Ramos (cell line): Measurements from ENCODE around the gene TXNDC5.

Experiments
- in situ Hi-C: fragments of 300-500 bp; cut with MboI; formaldehyde crosslinking; loops from one replicate; pipeline ENCODE4 v1.14.3; 2022; ENCODE audit warnings: low sequenced_read_pairs; ENCODE audit not compliant: unreplicated experiment

The TXNDC5 gene

DNA sequence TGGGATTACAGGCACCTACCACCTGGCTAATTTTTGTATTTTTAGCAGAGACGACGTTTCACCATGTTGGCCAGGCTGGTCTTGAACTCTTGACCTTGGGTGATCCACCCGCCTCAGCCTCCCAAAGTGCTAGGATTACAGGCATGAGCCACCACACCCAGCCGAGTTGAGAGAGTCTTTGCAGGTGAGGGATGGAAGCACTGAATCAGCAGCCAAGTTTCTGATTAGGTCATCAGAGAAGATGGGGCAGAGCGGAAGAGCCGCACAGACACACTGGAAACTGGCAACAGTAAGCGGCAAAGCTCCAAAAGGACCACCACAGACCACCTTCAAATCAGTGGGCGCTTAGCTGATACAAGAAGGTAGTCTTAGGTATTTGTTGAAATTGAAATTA is 12.4 kb downstream of the TXNDC5 start:
- in situ Hi-C loops, result loop anchor here (5.0 to 25.0 kb wide), 2 partner anchors 89 to 314 kb away; no protein-coding TSS in a partner anchor

DNA sequence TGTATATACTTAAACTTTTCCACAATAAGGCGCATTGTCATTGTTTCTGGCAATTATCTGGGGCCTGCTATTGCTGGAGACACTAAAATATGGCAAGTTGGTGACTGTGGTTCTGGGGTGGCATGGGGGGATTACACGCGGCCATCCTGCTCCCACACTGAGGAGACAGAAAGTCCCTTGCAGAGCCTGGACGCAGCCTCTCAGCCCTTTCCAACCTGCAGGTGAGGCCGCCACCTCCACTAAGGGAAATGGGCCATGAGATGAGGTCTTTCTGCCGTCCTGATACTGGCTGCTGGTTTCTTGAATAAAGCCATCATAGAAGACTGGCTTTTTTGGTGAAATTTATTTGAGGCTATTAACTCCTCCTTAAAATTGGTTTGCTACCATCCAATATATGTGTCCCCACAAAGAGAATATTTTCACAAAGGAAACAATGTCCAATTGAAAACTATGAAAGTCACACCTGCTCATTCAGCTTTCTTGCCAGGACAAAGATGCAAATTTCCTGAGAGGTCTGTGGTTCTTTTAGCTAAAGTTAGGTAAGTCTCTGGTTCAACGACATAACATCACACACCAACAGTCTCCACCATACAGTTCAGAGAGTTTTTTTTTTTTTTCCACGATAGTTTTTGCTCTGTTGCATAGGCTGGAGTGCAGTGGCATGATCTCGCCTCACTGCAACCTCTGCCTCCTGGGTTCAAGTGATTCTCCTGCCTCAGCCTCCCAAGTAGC is 13.0 kb downstream of the TXNDC5 start:
- in situ Hi-C loops, result loop anchor here (5.0 to 25.0 kb wide), 2 partner anchors 90 to 315 kb away; no protein-coding TSS in a partner anchor

DNA sequence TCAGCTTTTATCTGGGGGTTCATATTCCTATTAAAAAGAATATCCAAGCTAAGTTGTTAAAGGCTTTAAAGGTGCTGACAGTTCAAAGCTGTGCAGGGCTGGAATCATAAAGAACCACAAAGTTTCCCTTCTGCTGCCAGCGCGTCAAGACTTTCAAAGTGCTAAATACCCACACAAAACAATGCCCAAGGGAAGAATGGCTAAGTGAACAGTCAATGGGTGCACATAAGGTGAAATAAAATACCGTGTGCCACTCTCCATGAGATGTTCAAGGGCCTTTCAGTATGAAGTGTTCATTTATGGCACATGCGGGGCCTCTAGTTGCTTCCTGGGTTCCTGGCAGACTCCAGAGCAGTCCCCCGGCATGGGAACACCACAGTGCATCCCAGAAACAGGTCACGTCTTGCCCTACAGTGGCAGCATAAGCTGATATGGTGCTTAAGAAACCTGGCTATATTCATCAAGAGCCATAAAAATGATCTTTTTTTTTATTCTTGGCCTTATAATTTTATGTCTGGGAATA is 14.1 kb downstream of the TXNDC5 start:
- in situ Hi-C loops, result loop anchor here (5.0 to 25.0 kb wide), 2 partner anchors 91 to 316 kb away; no protein-coding TSS in a partner anchor

DNA sequence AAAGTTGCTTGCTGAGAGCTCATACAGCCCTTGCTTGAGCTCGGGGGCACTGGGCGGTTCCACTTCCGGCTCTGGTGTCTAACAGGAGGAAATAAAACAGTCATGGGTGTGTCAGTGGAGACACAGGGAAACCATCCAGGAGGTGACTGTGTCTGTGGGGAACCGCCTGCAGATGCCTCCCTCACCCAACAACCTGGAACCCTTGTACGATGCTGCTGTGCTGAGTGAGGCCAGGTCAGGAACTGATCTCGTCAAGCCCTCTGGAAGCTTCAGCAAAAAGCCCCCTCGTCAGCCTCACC is 15.5 kb downstream of the TXNDC5 start:
- in situ Hi-C loops, result loop anchor here (5.0 to 25.0 kb wide), 2 partner anchors 92 to 317 kb away; no protein-coding TSS in a partner anchor

DNA sequence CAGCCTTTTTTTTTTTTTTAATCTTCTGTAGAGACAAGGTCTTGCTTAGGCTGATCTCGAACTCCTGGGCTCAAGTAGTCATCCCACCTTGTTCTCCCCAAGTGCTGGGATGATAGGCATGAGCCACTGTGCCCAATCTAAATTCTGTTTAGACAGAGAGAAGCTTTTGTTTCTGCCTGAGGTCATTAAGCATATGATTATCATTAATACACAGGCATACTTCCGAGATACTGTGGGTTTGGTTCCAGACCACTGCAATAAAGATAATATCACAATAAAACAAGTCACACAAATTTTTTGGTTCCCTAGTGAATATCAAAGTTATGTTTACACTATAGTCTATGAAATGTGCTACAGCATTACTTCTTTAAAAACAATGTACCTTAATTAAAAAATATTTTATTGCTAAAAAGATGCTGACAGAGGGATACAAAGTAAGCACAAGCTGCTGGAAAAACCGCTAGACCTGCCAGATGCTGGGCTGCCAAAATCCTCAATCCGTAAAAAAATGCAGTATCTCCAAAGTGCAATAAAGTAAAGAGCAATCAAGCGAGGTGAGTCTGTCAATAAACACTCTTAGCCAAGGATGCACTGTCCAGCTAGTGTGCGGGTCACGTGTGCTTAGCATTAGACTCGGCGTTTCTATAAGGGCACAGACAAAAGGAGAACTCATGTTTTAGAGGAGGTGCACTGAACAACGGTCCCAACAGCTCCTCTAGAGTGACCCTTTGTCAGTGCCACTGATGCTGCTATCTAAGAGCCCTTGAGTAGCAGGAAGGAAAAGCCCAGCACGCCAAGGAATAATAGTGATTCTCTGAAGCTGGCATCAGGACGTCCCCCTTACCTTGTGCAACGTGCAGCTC is 16.1 kb downstream of the TXNDC5 start:
- in situ Hi-C loops, result loop anchor here (5.0 to 25.0 kb wide), 2 partner anchors 93 to 318 kb away; no protein-coding TSS in a partner anchor

DNA sequence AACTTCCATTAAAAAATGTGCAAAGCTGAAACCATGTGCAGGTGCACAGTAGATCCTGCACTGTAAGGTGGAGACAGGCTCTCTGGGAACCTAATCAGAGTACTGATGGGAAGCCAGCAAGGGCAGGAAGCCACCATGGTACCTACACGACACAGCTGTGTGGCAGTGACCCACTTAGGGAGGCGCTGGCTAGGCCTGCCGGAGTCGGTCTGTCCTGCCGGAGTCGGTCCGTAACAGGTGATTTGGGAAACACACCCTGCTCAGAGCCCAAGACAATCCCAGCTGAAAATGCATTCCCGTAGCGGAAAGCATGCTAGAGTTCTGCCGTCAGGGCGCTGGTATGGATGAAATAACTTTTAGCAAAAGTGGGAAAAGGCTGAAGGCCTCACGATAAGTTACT is 17.2 kb downstream of the TXNDC5 start:
- in situ Hi-C loops, result loop anchor here (25.0 kb wide), 1 partner anchor 319 kb away; no protein-coding TSS in a partner anchor

DNA sequence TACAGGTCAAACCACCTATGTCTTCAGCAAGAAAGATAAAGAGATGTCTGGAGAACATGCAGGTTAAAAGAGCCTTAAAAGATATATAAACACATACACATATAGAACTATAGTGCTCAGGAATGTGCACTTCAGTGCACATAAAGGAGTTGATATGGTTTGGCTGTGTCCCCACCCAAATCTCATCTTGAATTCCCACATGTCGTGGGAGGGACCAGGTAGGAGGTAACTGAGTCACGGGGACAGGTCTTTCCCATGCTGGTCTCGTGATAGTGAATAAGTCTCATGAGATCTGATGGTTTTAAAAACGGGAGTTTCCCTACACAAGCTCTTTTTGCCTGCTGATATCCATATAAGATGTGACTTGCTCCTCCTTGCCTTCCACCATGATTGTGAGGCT is 18.2 kb downstream of the TXNDC5 start:
- in situ Hi-C loops, result loop anchor here (25.0 kb wide), 1 partner anchor 320 kb away; no protein-coding TSS in a partner anchor

DNA sequence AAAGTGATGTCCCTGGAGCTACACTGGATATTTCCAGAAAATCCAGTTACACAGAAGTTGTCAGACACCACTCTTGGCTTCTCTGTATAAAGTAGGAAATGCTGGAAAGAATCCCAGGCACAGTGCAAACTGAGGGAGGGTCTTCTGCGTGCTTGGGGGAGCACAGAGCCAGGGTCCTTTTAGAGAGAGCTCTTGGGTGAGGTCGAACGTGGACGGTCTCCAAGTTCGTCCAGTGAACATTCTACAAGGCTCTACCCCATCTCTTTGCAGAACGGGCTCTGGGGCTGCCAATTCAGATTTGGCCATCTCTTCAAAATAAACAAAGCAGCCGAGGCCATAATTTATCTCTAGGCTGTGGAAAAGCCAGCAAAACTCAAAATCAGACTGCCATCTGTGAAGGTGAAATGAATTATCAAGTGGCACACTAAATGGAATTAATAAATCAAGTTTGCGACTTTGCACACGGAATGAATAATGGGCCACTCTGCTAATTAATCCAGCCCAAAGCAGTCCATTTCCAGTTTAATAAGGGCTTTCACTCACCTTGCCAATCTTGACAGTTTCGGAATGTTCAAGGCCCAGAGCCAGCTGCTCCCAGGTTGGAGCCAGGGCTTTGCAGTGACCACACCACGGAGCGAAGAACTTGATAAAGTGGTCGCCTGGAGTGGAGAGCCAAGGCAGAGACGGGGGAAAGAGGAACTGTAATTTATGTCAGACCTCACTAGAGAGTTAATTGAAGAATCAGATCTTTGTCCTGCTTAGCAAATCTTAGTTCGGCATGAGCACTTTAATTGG is 19.3 kb downstream of the TXNDC5 start:
- in situ Hi-C loops, result loop anchor here (25.0 kb wide), 1 partner anchor 321 kb away; no protein-coding TSS in a partner anchor

DNA sequence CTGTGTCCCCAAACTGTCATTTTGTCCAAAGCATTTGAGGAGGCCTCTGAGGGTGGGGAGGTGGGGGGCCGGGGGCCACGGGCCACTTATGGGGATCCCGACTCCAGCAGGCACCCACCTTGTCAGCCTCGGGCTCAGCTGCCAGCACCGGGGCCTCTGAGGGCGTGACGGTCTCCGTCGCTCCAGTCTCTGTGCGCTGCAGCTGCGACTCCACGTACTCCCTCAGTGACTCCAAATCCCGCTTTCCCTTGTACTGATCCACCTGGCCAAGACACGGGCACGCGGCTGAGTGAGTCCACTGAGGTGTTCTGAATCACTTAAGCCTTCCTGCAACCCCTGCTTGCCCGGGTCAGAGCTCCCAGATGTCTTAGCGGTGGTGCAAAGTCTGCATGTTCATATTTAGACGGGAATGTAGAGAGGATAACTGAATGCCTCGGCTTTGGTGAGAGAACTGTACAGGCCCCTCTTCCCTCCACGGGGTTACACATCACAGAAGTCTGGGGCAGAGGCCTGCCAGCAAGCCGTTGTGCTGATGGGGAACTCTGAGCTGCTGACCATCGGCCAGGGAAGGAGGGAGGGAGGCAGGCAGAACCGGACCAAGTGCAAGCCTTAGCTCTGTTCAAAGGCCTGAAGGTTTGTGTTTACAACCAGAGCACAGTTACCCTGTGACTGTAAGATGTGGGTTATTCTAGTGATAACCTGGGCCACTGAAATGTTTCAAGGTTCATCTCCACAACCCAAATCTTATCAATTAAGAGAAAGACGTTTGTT is 21.8 kb downstream of the TXNDC5 start:
- in situ Hi-C loops, result loop anchor here (5.0 to 25.0 kb wide), 2 partner anchors 151 to 324 kb away; no protein-coding TSS in a partner anchor

DNA sequence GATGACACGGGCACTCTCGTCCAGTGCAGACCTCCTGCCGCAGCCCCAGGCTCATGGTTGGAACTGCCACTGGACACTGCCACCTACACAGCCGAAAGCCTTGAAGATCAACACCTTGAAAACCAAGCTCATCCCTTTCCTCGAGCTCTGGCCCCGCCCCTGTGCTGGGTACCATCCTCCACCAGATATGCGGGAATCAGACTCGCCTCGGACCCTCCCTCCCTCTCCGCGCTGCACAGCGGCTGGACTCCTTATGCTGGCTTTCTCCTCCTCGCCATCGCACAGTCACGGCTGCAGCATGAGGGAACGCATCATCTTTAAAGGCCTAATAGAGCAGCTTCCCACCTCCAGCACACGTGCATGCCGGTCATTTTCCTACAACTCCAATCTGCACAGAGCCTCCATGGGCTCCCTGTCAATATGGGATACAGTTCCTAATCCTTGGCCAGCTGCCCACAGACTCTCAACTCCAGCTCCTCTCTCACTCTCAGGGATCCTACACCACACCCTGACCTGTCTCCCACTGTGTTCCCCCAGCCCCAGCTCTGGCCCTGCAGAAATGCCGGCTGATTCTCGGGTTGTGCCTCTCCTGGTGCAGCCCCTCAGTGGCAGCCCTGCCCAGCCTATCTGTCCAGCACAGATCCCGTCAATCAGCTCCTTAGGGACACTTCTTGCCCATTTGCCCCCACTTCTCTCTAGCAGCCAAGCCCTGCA is 23.2 kb downstream of the TXNDC5 start:
- in situ Hi-C loops, result loop anchor here (5.0 to 25.0 kb wide), 2 partner anchors 150 to 325 kb away; no protein-coding TSS in a partner anchor

DNA sequence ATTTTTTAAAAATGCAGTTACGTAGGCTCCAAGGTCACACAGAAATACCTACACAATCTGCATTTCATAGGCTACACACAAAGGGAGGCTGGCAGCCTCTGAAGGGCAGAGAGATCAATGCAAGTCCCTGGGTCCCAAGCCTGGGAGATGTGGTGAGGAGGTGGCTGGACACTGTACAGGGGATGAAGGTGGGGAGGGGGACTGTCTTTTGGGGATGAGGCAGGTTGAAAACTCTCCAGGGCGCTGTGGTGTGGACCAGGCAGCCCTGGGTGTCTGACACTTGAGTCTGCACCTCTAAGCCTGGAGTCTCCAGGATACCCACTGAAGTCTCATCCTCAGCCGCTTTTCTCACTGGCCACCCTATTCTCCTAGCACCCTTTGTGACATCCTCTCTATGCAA is 24.5 kb downstream of the TXNDC5 start:
- in situ Hi-C loops, result loop anchor here (5.0 to 25.0 kb wide), 2 partner anchors 149 to 326 kb away; no protein-coding TSS in a partner anchor

DNA sequence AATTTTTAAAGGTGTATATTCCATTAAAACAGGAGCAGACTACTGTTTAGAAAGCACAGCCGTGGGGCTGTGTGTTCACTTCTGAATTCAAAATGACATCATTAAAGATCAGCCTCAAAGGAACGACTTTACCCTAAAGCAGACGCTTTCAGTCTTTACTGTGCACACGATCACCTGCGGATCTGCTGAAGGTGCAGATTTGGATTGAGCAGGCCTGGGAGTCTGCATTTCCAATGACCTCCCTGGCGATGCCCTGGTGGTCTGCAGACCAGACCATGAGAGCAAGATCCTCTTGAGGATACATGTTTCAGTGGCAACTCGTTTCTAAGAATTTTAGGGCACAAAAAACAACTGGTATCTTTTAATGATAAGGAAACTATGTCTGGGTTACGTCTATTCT is 27.2 kb downstream of the TXNDC5 start:
- in situ Hi-C loops, result loop anchor here (25.0 kb wide), 1 partner anchor 329 kb away; no protein-coding TSS in a partner anchor

DNA sequence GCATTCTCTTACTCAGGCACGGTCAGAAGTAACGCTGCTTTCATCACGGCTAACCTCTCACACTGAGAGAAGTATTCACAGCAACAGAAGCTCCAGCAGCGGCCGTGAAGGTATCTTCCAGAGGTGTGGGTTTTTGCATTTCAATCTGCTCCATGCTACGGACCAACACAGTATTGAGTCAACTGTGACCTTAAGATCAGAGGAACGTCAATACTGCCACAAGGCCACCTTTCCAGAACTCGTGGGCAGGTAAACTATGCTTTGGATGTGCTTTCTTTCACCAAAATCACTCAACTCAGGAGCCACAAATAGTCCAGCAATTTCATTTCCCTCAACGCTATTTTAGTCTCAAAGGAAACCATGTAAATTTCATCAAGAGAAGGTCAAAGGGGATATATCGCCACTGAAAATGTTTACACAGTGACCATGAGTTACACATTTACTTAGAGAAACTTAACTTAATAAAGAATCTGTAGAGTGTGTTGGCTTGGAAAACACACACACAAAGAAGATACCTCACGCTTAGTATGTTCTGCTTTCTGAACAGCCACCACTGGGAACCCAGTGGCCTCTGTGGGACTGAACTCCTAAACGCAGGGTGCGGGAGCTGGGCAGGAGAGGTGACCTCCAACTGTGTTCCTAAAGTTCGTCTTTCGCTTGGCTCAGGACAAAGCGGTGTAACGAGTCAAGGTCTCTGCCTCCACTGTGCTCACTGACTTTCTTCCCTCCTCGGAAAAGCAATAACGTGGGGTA is 27.9 kb downstream of the TXNDC5 start:
- in situ Hi-C loops, result loop anchor here (25.0 kb wide), 1 partner anchor 330 kb away; no protein-coding TSS in a partner anchor

DNA sequence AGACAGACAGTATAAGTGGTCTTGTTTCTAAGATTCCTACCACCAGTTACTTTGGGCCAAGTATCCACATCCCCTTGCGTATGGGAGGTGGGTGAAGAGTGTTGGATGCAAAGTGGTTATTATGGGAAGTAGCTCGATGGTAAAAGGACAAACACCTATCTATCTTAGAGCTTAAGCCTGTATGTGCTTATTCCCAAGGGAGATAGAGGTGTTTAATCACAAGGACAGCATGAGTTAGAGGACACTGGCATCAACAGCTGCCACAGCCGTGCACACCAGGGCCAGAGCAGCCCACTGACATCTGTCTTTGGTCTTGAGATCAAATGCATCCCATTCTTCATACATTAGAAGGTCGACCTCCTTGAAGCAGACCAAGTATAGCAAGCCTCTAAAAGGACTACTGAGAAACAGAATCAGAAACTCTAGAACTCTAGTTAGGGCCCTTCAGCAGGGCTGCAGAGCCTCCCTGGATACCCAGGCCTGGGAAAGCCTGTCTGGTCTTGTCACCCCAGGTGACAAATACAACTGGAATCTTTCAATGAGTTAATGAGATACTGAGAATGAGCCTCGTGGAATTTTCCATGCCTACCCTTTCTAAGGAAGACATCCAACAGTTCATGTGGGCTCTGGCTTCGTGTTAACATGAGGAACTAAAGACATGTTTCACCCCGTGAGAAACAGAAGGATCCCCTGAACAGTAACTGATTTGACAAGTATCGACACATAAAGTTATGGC is 28.7 kb downstream of the TXNDC5 start:
- in situ Hi-C loops, result loop anchor here (25.0 kb wide), 1 partner anchor 330 kb away; no protein-coding TSS in a partner anchor

DNA sequence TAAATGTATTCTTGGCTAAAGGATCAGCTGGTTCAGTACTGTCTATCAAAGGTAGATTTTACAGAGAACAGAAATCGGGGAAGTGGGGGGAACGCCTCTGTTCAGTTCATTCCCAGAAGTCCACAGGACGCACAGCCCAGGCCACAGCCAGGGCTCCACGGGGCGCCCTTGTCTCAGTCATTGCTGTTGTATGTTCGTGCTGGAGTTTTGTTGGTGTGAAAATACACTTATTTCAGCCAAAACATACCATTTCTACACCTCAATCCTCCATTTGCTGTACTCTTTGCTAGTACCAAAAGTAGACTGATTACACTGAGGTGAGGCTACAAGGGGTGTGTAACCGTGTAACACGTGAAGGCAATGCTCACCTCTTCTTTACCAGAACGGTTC is 29.9 kb downstream of the TXNDC5 start:
- in situ Hi-C loops, result loop anchor here (25.0 kb wide), 1 partner anchor 332 kb away; no protein-coding TSS in a partner anchor

DNA sequence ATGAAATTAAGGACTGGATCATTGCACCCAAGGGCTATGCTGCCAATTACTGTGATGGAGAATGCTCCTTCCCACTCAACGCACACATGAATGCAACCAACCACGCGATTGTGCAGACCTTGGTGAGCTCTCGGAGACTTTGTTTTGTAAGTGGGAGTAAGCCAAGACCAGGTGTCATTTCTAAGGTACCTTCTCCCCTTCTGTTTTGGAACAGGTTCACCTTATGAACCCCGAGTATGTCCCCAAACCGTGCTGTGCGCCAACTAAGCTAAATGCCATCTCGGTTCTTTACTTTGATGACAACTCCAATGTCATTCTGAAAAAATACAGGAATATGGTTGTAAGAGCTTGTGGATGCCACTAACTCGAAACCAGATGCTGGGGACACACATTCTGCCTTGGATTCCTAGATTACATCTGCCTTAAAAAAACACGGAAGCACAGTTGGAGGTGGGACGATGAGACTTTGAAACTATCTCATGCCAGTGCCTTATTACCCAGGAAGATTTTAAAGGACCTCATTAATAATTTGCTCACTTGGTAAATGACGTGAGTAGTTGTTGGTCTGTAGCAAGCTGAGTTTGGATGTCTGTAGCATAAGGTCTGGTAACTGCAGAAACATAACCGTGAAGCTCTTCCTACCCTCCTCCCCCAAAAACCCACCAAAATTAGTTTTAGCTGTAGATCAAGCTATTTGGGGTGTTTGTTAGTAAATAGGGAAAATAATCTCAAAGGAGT is 30.4 kb downstream of the TXNDC5 start:
- in situ Hi-C loops, result loop anchor here (25.0 kb wide), 1 partner anchor 332 kb away; no protein-coding TSS in a partner anchor
